ENCODE data around the gene LHFPL5.
A peak's percentile ranks its signal among the peaks of the same experiment; 100 is the strongest.

The LHFPL5 gene

GRCh38 chr6:35804996-35805736 lies at the start of gene LHFPL5:
TSS of gene LHFPL5 (plus strand) at chr6:35805352. CDS start at chr6:35805671, 319 bp downstream.
- H3K4me3 ChIP-seq (ENCODE audit: low read length), result no peak within 1 kb of the TSS
- TF ChIP-seq CTCF (IDR thresholded peaks at IDR 0.05; ENCODE audit: insufficient read depth, low read depth, low read length, missing control alignments), result no peak
- peak; percentile 43 for DNase-seq (ENCODE audit: low read depth)

GRCh38 chr6:35757456-35758123 lies 47.6 kb upstream of the LHFPL5 start:
- peak; percentile 38 for DNase-seq (ENCODE audit: low read depth)
- TF ChIP-seq CTCF (IDR thresholded peaks at IDR 0.05; ENCODE audit: insufficient read depth, low read depth, low read length, missing control alignments), result peak; percentile 44

GRCh38 chr6:35759426-35759825 lies 45.7 kb upstream of the LHFPL5 start:
- no peak for DNase-seq (ENCODE audit: low read depth)
- H3K4me3 ChIP-seq (ENCODE audit: low read length), result no peak overlapping the region
- no peak for TF ChIP-seq CTCF (IDR thresholded peaks at IDR 0.05; ENCODE audit: insufficient read depth, low read depth, low read length, missing control alignments)

More at GRCh38 chr6:35757456-35758123, 47.6 kb upstream of the LHFPL5 start:
- H3K4me3 ChIP-seq (ENCODE audit: low read length), result no peak overlapping the region

- no peak overlapping the region for H3K4me3 ChIP-seq (ENCODE audit: low read length)
- no peak for TF ChIP-seq CTCF (IDR thresholded peaks at IDR 0.05; ENCODE audit: insufficient read depth, low read depth, low read length, missing control alignments)
- no peak for DNase-seq (ENCODE audit: low read depth)
These were observed 39.4 kb upstream of the LHFPL5 start for GRCh38 chr6:35765739-35766138.

- no peak for DNase-seq (ENCODE audit: low read depth)
- H3K4me3 ChIP-seq (ENCODE audit: low read length), result no peak overlapping the region
- TF ChIP-seq CTCF (IDR thresholded peaks at IDR 0.05; ENCODE audit: insufficient read depth, low read depth, low read length, missing control alignments), result no peak
These were observed 35.9 kb upstream of the LHFPL5 start for GRCh38 chr6:35769211-35769610.

GRCh38 chr6:35771343-35771627 lies 33.9 kb upstream of the LHFPL5 start:
- no peak for TF ChIP-seq CTCF (IDR thresholded peaks at IDR 0.05; ENCODE audit: insufficient read depth, low read depth, low read length, missing control alignments)
- no peak for DNase-seq (ENCODE audit: low read depth)
- no peak overlapping the region for H3K4me3 ChIP-seq (ENCODE audit: low read length)
